HG02588 (cell line): ENCODE measurements around the gene ATP2A3.

Experiments used
- ATAC-seq: cut with Tn5 transposase; IDR thresholded peaks from one replicate; pipeline ENCODE4 v1.9.1; 2021; ENCODE audit warnings: mild to moderate bottlenecking, moderate library complexity; ENCODE audit not compliant: unreplicated experiment

Gene ATP2A3

DNA sequence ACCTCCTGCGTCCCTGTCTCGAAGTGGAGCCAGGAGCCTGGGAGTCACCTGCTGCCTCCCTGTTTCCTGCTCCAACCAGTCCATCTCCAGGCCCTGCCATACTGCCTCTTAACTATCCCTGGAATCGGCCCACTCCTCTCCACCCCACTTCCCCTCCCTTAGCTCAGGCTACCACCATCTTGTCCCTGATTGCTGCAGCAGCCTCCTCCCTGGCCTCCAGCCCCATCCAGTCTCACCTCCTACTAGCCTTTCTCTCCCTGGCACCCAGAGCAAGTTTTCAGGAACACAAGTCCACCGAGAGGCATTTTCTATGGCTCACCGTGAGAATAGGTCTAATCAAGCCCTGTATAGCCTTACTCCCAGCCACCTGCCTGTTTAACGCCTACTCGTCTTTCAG, 70.5 kb downstream of the ATP2A3 start:
- ATAC-seq, result no peak

DNA sequence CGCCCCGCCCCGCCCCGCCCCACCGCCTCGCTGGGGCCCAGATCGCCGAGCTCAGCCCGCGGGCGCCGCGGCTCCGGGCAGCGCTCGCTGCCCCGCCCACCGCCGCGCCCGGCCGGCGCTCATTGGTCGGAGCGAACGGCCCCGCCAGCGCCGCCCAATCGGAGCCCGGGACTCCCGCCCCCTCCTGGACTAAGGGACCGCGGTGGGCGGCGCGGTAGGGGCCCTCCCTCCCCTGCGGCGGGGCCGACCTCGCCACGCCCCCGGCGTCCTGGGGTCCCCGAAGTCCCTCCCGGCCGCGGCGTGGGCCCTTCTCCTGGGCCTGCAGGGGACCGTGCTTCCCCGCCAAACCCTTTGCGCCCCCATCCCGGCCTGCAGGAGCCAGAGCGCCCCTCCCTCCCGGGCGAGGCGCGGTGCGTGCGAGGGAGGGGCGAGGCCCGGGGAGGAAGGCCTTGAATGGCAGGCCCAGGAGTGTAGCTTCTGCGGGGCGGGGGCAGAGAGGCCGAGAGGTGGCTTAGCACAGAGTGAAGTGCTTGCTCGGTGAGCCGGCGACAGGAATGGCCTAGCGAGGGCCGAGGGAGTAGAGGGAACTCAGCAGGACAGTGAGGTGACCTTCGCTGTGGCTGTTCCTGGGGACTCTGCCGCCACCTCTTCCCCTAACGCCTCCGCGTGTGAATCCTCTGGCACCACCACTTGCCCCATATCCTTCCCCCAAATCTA, 71.1 kb downstream of the ATP2A3 start, which contains the start of gene CAMKK1:
Gene CAMKK1, minus strand, starts transcription at position 51 of the 717 bp plus-strand sequence. CDS start 7,366 bp downstream, outside the sequence.
- ATAC-seq, result peak; percentile 80

GRCh38 chr17:3892095-3892998, 71.9 kb downstream of the ATP2A3 start:
- peak; percentile 6 for ATAC-seq

DNA sequence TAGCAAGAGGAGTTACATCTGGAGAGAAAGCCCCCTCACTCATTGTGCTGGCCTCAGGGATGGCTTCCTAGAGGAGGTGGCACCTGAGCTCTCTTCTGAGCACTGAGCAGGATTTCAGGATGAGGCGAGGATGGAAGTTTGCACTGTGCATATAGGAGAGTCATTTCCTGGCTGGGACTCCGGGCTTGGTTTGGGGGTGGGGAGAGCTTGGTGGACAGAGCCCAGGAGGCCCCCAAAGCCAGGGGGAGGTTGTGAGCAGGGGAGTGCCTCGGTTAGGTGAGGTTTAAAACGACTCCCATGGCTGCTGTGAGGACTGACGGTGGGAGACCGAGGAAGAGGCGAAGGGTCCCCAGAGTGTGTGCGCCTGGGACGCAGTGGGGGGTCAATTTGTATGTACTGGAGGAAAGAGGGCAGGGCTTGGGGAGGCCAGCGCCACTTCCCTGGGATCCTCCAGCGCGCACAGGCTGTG, 72.6 kb downstream of the ATP2A3 start:
- ATAC-seq, result no peak

DNA sequence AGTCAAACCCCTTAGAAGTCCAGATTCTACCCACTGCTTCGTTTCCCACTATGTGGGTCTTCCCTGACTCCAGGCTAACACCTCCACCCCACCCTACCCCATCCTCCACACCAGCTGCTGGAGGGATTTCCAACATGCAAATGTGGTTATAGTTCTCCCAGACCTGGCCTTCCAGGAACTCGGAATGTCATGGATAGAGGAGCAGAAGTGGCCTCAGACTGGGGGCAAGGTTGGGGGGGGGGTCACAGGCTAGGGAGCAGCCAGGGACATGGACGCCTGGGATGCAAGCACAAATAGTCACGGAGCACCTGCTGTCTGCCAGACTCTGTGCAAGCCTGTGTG, 73.4 kb downstream of the ATP2A3 start:
- no peak for ATAC-seq

DNA sequence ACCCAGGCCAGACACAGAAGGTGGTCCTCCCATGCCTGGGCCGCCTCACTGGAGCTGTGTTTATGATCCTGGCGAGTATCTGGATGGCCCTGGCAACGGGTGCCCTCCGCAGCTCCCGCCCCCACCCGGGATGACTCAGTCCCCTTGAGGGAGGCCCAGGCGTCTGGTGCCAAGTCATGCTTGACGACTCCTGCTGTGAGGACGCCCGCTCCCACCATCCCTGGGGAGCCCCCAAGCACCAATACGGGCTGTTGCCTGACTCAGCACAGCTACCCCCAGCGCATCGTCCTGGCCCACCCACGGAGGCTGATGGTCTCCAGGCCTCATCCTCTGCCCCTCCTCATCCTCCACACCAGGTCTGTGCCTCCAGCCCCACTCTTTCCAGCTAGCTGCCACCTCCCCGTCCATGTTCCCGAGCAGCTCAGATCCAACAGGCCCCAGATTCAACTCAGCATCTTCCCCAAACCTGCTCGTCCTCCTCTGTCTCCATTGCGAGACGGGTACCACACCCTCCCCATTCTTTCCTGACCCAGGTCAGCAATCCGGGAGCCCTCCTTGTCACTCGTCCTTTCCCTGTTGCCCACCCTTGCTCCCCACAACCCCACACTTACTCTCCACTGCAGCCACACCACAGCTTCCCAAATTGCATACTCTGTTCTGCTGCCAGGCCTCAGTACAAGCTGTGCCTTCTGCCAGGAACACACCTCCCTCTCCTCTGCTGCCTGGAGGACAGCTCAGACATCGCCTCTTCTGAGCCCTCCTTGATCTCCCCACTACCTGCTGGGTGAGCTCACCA, 74.0 kb downstream of the ATP2A3 start:
- no peak for ATAC-seq

DNA sequence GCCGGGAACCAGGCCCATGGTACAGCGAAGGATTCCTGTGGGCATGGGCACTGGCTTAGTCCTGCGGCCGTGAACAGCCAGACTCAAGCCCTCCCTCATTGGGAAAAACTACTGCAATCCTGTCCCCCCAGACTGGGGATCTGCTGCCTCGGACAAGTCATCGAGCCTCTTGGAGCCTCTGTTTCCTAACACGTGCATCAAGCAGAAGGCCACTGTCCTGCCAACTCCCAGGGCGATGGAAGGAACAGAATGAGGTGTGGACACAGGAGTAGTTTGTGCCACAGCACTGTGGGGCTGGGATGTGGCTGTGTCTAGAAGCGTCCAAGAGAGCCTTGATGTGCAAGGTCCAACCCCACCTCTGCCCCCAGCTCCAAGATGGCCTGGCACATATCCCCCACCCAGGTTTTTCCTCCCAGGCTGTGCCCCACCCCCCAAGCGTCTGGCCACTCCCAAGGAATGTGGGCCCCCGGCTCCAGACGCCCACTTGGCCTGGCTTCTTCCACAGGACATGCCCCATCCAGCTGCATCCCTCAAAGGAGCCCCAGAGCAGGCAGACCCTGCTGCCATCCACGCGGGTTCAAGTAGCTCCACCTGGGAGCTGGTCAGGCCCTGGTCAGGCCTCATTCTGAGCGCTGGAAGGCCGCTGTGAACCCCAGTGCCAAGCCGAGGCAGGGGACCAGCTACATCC, 74.8 kb downstream of the ATP2A3 start:
- no peak for ATAC-seq

GRCh38 chr17:3888343-3889171, 75.7 kb downstream of the ATP2A3 start:
- no peak for ATAC-seq

DNA sequence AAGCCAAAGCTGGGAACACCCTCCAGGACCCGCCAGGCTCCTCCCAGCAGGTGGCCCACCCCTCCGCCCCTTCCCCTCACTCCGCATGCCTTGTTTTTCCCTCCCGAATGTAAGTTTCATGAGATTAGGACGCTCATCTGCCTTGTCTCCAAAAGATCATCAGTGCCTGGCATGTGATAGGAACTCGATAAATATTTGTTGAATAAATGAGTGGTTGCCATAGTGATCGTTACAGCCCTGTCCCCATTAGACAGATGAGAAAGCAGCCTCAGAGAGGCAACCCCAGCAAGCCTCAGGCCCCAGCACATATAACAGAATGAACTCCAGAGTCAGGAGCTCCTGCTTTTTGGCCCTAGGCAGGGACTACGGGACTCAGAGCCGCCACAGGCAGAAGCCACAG, 76.4 kb downstream of the ATP2A3 start:
- no peak for ATAC-seq

GRCh38 chr17:3887394-3887793, 76.8 kb downstream of the ATP2A3 start:
- ATAC-seq, result no peak

DNA sequence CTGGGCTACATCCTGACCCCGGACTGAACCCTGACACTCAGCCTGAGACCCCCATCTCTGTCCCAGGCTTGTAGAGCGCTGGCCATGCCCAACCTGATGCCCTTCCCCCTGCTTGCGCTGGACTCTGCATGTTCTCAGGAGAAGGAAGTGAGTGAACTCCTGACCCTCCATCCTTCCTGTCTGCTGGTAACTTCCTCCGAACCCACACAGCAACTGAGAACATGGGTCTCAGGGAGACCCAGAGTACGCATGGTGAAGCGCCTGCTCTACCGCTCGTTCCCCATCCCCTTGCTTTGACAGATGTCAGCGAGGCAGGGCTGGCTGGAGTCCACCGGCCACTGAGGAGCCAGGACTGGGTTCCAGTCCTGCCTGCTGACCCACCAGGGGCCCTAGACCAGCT, 77.5 kb downstream of the ATP2A3 start:
- no peak for ATAC-seq

DNA sequence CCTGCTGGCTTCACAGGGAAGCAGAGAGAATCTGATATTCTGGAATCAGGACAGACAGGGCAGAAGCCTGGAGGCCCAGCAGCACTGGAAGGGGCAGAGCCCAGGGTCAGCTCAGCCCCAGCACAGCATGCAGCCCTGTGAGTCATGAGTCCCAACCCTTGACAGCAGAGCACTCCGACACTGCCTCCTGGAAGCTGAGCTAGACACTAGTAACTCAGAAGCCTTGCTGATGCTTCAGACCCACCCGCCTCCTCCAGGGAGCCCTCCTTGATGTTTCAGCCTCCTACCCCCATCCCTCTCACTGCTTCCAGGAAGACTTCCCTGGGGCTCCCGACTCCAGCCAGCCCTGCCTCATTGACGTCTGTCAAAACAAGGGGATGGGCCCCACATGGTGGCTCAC, 78.3 kb downstream of the ATP2A3 start:
- ATAC-seq, result no peak

- ATAC-seq, result no peak
These were observed 79.0 kb downstream of the ATP2A3 start for GRCh38 chr17:3885271-3885670.

DNA sequence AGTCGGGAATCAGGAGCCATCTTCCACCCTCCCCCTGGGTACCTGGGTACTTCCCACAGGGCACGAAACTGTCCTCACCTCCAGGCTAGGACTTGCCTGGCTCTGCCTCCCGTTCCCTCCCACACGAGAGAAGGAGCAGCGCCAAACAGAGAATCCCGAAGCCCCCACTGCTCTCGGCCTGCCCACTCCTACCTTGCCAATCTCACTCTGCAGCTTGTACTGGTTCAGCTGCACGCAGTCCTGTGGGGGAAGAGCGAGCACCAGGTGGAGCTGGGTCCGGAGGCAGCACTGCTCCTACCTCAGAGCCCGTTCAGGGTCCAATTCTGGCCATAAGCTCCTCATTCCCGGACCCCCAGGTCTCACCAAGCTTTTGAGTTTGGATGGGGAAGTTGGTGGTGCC, 80.0 kb downstream of the ATP2A3 start:
- ATAC-seq, result no peak

DNA sequence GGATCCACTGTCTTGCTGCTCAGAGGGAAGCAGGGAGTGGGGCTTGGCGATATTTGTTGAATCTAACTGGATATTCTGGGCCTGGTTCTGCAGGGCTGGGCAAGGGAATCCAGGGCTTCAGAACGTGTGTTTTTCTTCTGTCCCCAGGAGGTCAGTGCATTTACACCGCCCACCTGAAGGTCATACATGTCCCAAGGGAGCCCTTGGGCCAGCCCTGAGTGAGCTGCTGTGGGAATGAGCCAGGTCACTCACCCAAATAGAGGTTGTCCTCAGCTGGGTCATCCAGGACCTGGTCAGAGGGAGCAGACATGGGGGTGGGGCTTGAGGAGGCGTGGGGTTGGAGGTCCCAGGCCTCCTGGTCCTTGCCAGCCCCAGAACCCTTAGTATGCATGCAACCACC, 82.0 kb downstream of the ATP2A3 start:
- no peak for ATAC-seq

DNA sequence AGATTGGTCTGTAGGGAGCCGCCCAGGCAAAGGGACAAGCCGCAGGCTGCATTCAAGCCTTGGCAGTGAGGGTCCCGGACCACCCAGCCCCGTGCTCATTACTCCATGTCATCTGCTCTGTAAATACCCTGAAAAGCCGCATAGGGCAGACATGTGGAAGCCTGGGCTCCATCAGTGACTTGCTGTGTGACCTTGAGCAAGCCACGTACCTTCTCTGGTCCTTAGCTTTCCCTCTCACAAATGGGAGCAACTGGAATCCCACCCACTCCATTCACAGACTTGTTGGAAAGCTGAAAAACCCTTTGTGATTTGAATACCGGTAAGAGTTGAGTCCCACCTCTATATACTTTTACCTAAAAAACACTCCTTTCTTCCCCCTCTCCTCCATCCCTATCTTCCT, 83.3 kb downstream of the ATP2A3 start:
- no peak for ATAC-seq

DNA sequence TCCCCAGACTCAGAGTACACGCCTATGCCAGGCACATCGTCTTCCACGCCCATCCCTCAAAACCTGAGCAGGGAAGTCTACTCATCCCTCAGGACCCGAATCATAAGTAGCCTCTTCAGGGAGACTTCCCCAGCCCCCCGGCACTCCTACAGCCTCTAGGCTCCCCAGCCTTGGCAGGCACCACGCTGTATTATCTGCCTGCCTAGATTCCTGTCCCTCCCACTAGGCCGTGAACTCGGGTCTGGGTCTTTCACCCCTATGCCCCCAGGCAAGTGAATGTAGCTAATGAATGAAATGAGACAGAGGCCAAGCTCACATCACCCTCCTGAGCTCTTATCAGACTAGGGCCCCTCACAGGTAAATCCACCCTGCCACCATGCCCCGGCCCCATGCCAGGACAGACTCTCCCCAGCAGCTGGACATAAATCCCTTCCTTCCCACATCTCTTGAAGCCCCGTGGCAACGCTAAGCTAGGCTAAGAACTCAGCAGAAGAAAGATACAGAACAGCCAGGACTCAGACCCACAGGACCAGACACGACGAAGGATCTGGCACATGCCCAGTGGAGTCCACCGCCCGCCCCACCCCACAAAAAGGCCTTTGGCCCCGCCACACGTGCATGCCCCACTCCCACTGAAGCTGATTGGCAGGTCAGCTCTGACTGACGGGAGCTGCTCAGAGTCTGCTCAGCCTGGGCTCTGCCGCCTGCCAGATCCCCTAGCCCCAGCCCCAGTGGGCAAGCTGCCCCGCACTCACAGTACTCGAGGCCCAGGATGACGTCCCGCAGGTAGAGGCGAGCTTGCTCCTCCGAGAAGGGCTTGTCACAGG, 84.4 kb downstream of the ATP2A3 start:
- no peak for ATAC-seq

GRCh38 chr17:3879186-3879585, 85.1 kb downstream of the ATP2A3 start:
- ATAC-seq, result no peak

- no peak for ATAC-seq
These were observed 87.0 kb downstream of the ATP2A3 start for GRCh38 chr17:3877220-3877619.
